Panc1 (cell line): Measurements from ENCODE around the gene LHPP. TPM values are rescaled to one million over a fixed set of nuclear protein-coding genes. Genes with fewer than 3 reads are reported as not detected.

Source experiments
- ATAC-seq: fragments of 200-7000 bp; cut with Tn5 transposase; 2 replicates; pipeline ENCODE4 v1.9.1; 2020; ENCODE audit warnings: mild to moderate bottlenecking, moderate library complexity
- BruUV-seq: library from RNA; stranded (reverse); fragments of 400-500 nt; replicated peaks from 2 replicates; lab custom pipeline; 2021; lab: Mats Ljungman, UMichigan
- CTCF ChIA-PET: fragments of 300-600 bp; sonication (Branson Sonifier 250); formaldehyde crosslinking; loops from one replicate; lab custom pipeline; 2022; ENCODE audit warnings: antibody characterized with exemption; lab: Charles Lee
- POLR2A ChIA-PET: fragments of 300-600 bp; sonication (Branson Sonifier 250); formaldehyde crosslinking; loops from one replicate; lab custom pipeline; 2022; ENCODE audit warnings: antibody characterized with exemption; lab: Charles Lee
- DNase-seq: peaks from one replicate; pipeline ENCODE4 v3.0.0-alpha.2; 2010; ENCODE audit warnings: low read depth, low spot score
- H3K27ac ChIP-seq: 2 replicates; pipeline ENCODE4 v1.5.1; 2011; ENCODE audit warnings: mild to moderate bottlenecking, low read length, inconsistent platforms
- H3K27me3 ChIP-seq: fragments of 200-500 bp; sonication (Bioruptor generic); 2 replicates; pipeline ENCODE4 v1.6.0; 2014; ENCODE audit warnings: low read length, inconsistent platforms; ENCODE audit not compliant: control insufficient read depth, insufficient read depth
- H3K36me3 ChIP-seq: fragments of 200-500 bp; sonication (Bioruptor generic); 2 replicates; pipeline ENCODE4 v1.5.1; 2014; ENCODE audit warnings: inconsistent platforms, mild to moderate bottlenecking, low read length, moderate library complexity; ENCODE audit not compliant: control insufficient read depth, insufficient read depth
- H3K4me1 ChIP-seq: 2 replicates; pipeline ENCODE4 v1.5.1; 2011; ENCODE audit warnings: inconsistent platforms, mild to moderate bottlenecking, low read length, moderate library complexity; ENCODE audit not compliant: control insufficient read depth, insufficient read depth
- H3K4me3 ChIP-seq, 2 experiments: 2 replicates each; pipeline ENCODE4 v1.5.1; 2011 to 2012; ENCODE audit warnings: low read depth in 2 of 2, low read length in 2 of 2, mild to moderate bottlenecking in 2 of 2, inconsistent platforms in 1 of 2, moderate library complexity in 1 of 2
- H3K9me3 ChIP-seq: fragments of 200-500 bp; sonication (Bioruptor generic); 2 replicates; pipeline ENCODE4 v1.5.1; 2014; ENCODE audit warnings: low read depth, mild to moderate bottlenecking, inconsistent platforms, low read length, moderate library complexity; ENCODE audit not compliant: control insufficient read depth, insufficient read depth
- CTCF ChIP-seq: fragments of 450-650 bp; IDR thresholded peaks from 2 replicates; pipeline ENCODE4 v1.5.1; 2017; ENCODE audit warnings: mild to moderate bottlenecking
- POLR2AphosphoS5 ChIP-seq: IDR thresholded peaks from 2 replicates; pipeline ENCODE4 v1.6.1; 2012; ENCODE audit warnings: mild to moderate bottlenecking, low read depth, low read length, moderate library complexity
- REST ChIP-seq, 2 experiments: IDR thresholded peaks; 2 replicates each; pipeline ENCODE4 v1.6.1; 2011 to 2012; ENCODE audit warnings: low read depth in 2 of 2, control low read depth in 1 of 2, low read length in 1 of 2, mild to moderate bottlenecking in 1 of 2, moderate library complexity in 1 of 2; ENCODE audit not compliant: insufficient read depth in 1 of 2
- SIN3A ChIP-seq: IDR thresholded peaks from 2 replicates; pipeline ENCODE4 v1.6.1; 2012; ENCODE audit warnings: low read depth, mild to moderate bottlenecking, low read length, moderate library complexity, borderline replicate concordance; ENCODE audit not compliant: insufficient read depth
- TCF7L2 ChIP-seq: IDR thresholded peaks from 2 replicates; pipeline ENCODE4 v1.6.1; 2011; ENCODE audit warnings: mild to moderate bottlenecking, low read depth, low read length, inconsistent platforms
- in situ Hi-C: cut with HindIII; loops from 2 replicates; pipeline ENCODE4 v1.10.0; 2016; ENCODE audit warnings: low sequenced_read_pairs, low pct_unique_long_range_greater_than_20kb
- intact Hi-C: fragments of 100-400 bp; cut with micrococcal nuclease; formaldehyde crosslinking; loops from one replicate; pipeline ENCODE4 v1.10.0; 2022; ENCODE audit not compliant: unreplicated experiment
- total RNA-seq: library from RNA; stranded (reverse); gene quantifications from one replicate; pipeline ENCODE4 v1.2.1, GENCODE V29; 2021; ENCODE audit not compliant: unreplicated experiment

The LHPP gene
- total RNA-seq, 1 experiment from 2014 or later: 15.0 TPM

DNA sequence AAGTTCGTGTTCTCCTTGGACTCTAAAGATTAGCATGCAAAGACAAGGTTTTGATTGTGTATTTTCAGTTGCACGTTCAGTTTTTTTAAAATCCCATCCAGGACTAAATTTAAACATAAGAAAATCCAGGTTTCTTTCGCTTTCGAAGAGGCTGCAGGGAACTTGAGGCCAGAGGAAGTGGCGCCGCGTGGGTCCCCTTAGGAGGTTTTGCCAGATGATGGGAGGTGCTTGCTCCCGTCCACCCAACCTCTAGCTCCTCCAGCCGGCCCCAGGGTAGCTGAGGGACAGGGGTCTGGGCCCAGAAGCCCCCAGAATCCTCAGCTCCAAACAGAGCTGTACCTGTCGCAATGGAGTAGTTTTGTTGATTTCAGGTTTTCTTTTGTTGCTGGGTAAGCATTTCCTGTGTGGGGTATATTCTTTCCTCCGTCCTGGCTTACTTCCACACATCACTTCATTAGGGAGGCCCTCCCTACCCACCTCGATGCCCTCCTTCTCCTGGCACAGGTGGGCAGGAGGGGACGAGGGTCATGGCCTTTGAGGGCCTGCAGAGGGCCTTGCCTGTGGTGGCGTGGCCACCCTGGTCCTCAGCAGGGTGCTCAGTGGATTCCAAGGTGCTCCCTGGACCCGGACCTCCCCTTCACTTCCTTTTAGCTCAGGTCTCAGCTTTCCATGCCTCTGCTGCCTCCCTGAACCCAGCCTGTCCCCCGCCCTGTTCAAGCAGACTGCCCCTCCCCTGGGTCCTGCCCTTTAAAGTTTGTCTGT is 32.6 kb downstream of the LHPP start:
- no peaks in the 10 kb centered on the region for H3K4me1 ChIP-seq
- in situ Hi-C loops: no loop called here
- DNase-seq: no peak
- no peaks in the 10 kb centered on the region for H3K9me3 ChIP-seq
- H3K36me3 ChIP-seq: no peaks in the 10 kb centered on the region
- TF ChIP-seq CTCF (no peak), SIN3A (no peak), REST (IDR thresholded peaks at IDR 0.05; ENCODE audit: insufficient read depth in 1 of 2, low read depth in 2 of 2, low read length in 1 of 2) (no peak), TCF7L2 (no peak), POLR2AphosphoS5 (no peak)
- H3K27me3 ChIP-seq: no peaks in the 10 kb centered on the region
- no peak overlapping the region for H3K27ac ChIP-seq
- intact Hi-C loops: no loop called here
- ATAC-seq: no peak
- POLR2A ChIA-PET: no interaction called here
- H3K4me3 ChIP-seq: no peak overlapping the region
- BruUV-seq: no TSS peak
- CTCF ChIA-PET: no interaction called here

DNA sequence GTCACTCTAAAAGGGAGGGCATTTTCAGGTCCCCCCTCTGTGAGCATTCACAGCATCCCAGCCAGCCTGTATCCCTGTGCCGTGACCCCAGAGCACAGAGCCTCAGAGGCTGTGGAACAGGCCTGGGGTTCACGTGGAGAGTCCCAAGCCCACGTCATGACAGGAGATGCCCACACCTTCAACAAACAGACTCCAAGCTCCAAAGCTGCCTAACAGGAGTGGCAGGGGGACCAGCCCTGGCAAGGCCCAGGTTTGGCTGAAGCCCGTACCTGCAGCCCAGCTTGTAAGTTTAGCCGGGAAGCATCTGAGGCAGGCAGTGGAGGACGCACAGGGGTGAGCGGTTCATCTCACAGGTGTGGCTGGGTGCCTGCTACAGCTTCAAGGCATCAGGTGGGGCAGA is 33.5 kb downstream of the LHPP start:
- ChIA-PET CTCF (no interaction called here), POLR2A (interaction anchor here (0.6 kb wide), 1 partner anchor 18 kb away, joined by 15 read pairs; no protein-coding TSS in a partner anchor)
- TF ChIP-seq CTCF (no peak), TCF7L2 (no peak), SIN3A (no peak), REST (IDR thresholded peaks at IDR 0.05; ENCODE audit: insufficient read depth in 1 of 2, low read depth in 2 of 2, low read length in 1 of 2) (no peak), POLR2AphosphoS5 (no peak)
- Histone ChIP-seq H3K27ac (no peak overlapping the region), H3K36me3 (no peaks in the 10 kb centered on the region), H3K9me3 (no peaks in the 10 kb centered on the region), H3K4me3 (no peak overlapping the region), H3K27me3 (no peaks in the 10 kb centered on the region), H3K4me1 (no peaks in the 10 kb centered on the region)
- no peak for ATAC-seq
- BruUV-seq: no TSS peak
- in situ Hi-C loops: no loop called here
- DNase-seq: no peak
- intact Hi-C loops: no loop called here
